GM23248 (cell line): ENCODE measurements around the gene MIA2.

Experiments used
- EZH2 ChIP-seq: fragments of 200-600 bp; sonication (generic); IDR thresholded peaks from 2 replicates; pipeline ENCODE4 v1.6.1; 2018; ENCODE audit warnings: antibody characterized with exemption, mild to moderate bottlenecking; ENCODE audit not compliant: insufficient read depth, poor library complexity, severe bottlenecking
- EZH2phosphoT487 ChIP-seq: fragments of 200-600 bp; sonication (generic); IDR thresholded peaks from 2 replicates; pipeline ENCODE4 v1.6.1; 2018; ENCODE audit warnings: antibody characterized with exemption, moderate library complexity, mild to moderate bottlenecking, low read depth; ENCODE audit not compliant: insufficient read depth

- TF ChIP-seq EZH2: no peak
- no peak for TF ChIP-seq EZH2phosphoT487
Measured at GRCh38 chr14:39366460-39367386, 133.0 kb downstream of the MIA2 start.
